SJSA1 (cell line): Measurements from ENCODE around the gene BCL2L11. TPM values are rescaled to one million over a fixed set of nuclear protein-coding genes. Genes with fewer than 3 reads are reported as not detected.

Experiments
- DNase-seq, 2 experiments: peaks; one replicate each; pipeline ENCODE4 v3.0.0-alpha.2; 2015 to 2020; ENCODE audit warnings: low spot score in 2 of 2, low read depth in 1 of 2
- H3K27ac ChIP-seq: fragments of 250-450 bp; sonication (Bioruptor Pico); 2 replicates; pipeline ENCODE4 v1.5.1; 2020; ENCODE audit warnings: mild to moderate bottlenecking, moderate library complexity
- H3K27me3 ChIP-seq: fragments of 250-450 bp; sonication (Bioruptor Pico); replicated peaks from 2 replicates; pipeline ENCODE4 v1.5.1; 2020; ENCODE audit warnings: mild to moderate bottlenecking, moderate library complexity
- H3K36me3 ChIP-seq: fragments of 250-450 bp; sonication (Bioruptor Pico); 2 replicates; pipeline ENCODE4 v1.5.1; 2020; ENCODE audit warnings: mild to moderate bottlenecking
- H3K4me1 ChIP-seq: fragments of 250-450 bp; sonication (Bioruptor Pico); replicated peaks from 2 replicates; pipeline ENCODE4 v1.6.1; 2021; ENCODE audit warnings: mild to moderate bottlenecking
- H3K4me3 ChIP-seq: fragments of 250-450 bp; sonication (Bioruptor Pico); 2 replicates; pipeline ENCODE4 v1.5.1; 2020; ENCODE audit warnings: mild to moderate bottlenecking
- H3K9me3 ChIP-seq: fragments of 250-450 bp; sonication (Bioruptor Pico); replicated peaks from 2 replicates; pipeline ENCODE4 v1.5.1; 2020; ENCODE audit warnings: mild to moderate bottlenecking
- total RNA-seq: library from RNA; depleted of rRNA; stranded (reverse); fragments of >200 nt; shearing (Covaris generic); gene quantifications from 2 replicates; pipeline ENCODE4 v1.2.3, GENCODE V29; 2014

BCL2L11 gene
- total RNA-seq, 1 experiment from 2014 or later, result 4.8 TPM

DNA sequence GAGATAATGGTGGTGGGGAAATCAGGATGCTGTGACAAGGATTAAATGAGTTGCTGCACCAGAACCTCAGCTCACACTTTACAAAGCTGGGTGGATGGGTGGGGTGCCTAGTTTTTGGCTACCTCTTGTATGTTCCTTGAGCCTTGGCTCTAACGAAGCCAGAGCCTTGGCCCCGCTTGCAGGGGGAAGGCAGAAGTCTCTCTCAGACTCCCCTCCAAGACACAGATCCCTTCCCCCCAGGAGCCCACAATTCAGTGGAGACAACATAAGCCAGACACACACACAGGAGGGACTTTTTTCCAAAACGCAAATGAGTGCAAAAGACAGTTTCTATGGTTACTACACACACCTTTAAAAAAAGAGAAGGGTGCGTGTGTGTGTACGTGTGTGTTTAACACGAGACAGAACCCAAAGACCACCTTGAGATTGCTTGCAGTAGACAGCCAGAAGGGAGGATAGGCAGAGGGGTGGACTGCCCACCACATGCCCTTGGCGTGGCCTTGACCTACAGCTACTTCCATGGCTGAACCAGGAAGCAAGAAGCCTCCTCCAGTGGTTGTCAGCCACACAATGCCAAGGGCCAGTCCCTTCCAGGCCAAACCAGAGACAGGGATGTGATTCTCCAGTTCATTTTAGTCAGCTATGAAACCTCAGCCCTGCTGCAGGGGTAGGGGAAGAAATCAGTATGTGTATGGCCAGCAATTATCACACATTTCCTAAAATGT lies 70.3 kb downstream of the BCL2L11 start:
- H3K4me1 ChIP-seq, result no peaks in the 10 kb centered on the region
- H3K36me3 ChIP-seq, result no peaks in the 10 kb centered on the region
- no peaks in the 10 kb centered on the region for H3K9me3 ChIP-seq
- no peak overlapping the region for H3K27ac ChIP-seq
- no peak for DNase-seq
- H3K4me3 ChIP-seq, result no peak overlapping the region
- no peaks in the 10 kb centered on the region for H3K27me3 ChIP-seq

DNA sequence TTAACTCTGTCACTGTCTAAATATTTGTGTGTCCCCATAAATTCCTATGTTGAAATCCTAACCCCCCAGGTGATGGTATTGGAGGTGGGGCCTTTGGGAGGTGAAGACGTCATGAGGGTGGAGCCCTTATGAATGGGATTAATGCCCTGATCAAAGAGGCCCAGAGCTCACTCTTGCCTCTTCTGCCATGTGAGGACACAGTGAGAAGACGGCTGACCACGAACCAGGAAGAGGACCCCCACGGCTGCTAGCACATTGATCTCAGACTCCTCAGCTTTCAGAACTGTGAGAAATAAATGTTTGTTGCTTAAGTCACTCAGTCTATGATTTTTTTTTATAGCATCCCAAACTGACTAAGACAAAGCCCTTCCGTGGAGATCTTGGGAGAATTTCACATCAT lies 71.2 kb downstream of the BCL2L11 start:
- Histone ChIP-seq H3K27me3 (no peaks in the 10 kb centered on the region), H3K36me3 (no peaks in the 10 kb centered on the region), H3K4me1 (no peaks in the 10 kb centered on the region), H3K27ac (no peak overlapping the region), H3K9me3 (no peaks in the 10 kb centered on the region), H3K4me3 (no peak overlapping the region)
- DNase-seq, result peak in 1 of 2 experiments; percentile 16

DNA sequence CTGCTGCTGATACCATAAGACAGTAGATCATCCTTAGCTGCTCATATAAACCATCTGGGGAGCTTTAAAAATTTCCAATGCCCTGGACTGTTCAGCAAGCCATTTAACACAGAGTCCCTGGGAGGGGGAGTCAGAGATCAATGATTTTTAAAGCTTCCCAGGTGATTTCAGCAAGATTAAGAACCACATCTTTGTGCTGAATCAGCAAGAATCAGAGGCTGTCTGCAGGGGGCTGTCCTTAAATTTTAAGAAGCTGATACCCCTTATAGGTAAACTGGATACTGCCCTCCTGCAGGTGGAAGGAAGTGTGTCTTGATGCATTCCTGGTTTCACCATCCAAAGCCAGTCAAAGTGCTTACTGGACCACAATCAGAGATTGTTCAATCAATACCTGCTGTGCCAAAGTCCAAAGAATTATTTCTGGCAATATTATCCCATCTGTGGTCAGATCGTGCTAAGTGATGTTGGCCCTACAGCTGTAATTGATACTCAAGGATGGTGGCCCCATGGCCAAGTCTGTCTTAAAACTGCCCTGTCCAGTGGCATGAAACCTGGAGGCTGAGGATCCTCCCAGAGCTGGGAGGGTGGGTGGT lies 72.2 kb downstream of the BCL2L11 start:
- no peaks in the 10 kb centered on the region for H3K27me3 ChIP-seq
- H3K27ac ChIP-seq, result no peak overlapping the region
- H3K9me3 ChIP-seq, result no peaks in the 10 kb centered on the region
- H3K4me1 ChIP-seq, result no peaks in the 10 kb centered on the region
- H3K4me3 ChIP-seq, result no peak overlapping the region
- DNase-seq, result peak in 1 of 2 experiments; percentile 12
- H3K36me3 ChIP-seq, result no peaks in the 10 kb centered on the region

DNA sequence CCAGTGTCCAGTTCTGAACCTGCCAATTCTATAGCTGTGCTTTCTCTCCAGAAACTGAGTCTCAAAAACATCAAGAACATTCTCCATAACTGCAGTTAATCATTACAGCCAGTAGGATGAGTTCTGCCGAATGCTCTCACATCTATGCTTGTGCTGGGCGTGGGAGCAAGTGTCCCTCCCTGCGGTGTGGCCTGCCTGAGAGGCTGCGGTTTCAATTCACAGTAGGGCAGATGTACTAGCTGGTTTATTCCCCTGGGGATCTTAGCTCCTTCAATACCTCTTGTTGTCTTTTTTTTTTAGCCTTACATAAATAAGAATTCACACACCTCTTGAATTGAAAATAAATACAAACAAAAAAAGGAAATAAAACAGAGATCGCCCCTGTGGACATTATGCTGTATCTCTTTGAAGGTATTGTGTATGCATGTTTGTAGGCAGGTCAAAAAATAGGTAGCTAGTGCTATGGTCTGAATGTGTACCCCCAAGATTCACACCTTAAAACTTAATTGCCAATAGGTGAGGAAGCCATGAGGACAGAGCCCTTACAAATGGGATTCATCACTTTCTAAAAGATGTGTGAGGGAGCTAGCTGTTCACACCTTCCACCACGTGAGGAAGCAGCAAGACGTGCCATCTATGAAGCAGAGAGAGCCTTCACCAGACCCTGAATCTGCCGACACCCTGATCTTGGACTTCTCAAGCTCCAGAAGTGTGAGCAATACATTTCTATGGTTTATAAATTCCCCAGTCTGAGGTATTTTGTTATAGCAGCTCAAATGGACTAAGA lies 74.3 kb downstream of the BCL2L11 start:
- Histone ChIP-seq H3K4me1 (no peaks in the 10 kb centered on the region), H3K27ac (no peak overlapping the region), H3K4me3 (no peak overlapping the region), H3K27me3 (no peaks in the 10 kb centered on the region), H3K9me3 (no peaks in the 10 kb centered on the region), H3K36me3 (no peaks in the 10 kb centered on the region)
- DNase-seq, result peak in 1 of 2 experiments; percentile 39

DNA sequence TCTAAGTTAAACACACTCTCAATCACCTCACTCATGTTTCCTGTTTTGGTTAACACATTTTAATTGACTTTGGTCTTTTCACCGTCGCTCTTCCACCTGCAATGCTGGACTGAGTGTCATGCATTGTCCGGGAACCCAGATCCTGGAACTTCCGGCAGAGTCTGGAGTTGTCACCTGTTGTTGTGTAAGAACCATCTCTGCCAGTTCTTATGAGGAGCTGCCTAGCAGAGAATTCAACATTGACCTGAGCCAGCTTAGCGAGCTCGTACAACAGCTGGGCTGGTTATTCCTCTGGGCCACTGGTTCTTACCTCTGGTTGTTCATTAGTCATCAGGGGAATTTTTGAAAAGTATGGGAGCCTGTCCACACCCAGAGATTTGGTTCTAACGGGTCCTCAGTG lies 75.7 kb downstream of the BCL2L11 start:
- Histone ChIP-seq H3K4me3 (no peak overlapping the region), H3K36me3 (no peaks in the 10 kb centered on the region), H3K27ac (no peak overlapping the region), H3K9me3 (no peaks in the 10 kb centered on the region), H3K27me3 (no peaks in the 10 kb centered on the region), H3K4me1 (no peaks in the 10 kb centered on the region)
- peak in 1 of 2 experiments; percentile 20 for DNase-seq

DNA sequence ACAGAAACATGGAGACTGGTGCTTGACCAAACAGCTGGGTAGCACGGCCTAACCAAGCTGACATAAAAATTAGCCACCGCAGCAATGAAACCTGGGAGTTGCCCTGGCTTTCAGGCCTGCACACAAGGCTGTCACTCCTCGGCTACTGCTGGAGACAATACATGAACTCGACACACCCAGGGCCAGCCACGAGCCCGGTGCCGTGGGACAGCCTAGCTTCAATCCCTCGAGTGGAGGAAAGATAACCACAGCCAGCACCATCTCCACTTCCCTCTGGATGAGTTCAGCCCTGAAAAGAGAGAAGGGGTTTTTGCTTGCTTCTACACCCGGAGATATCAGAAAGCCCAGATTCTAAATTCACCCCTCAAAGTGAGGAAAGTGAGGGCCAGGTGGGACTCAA lies 78.0 kb downstream of the BCL2L11 start:
- H3K27ac ChIP-seq, result no peak overlapping the region
- peaks cover 10% of the 10 kb centered on the region for H3K4me1 ChIP-seq
- H3K36me3 ChIP-seq, result no peaks in the 10 kb centered on the region; the same call in 1 of the 2 replicates
- no peak overlapping the region for H3K4me3 ChIP-seq
- H3K27me3 ChIP-seq, result no peaks in the 10 kb centered on the region
- peak in 1 of 2 experiments; percentile 29 for DNase-seq
- no peaks in the 10 kb centered on the region for H3K9me3 ChIP-seq

- H3K36me3 ChIP-seq, result peaks cover 4% of the 10 kb centered on the region; the same call in 1 of the 2 replicates
- DNase-seq, result peak in 1 of 2 experiments; percentile 42
- peaks cover 10% of the 10 kb centered on the region for H3K4me1 ChIP-seq
- H3K27me3 ChIP-seq, result no peaks in the 10 kb centered on the region
- H3K9me3 ChIP-seq, result no peaks in the 10 kb centered on the region
- H3K27ac ChIP-seq, result no peak overlapping the region
- H3K4me3 ChIP-seq, result no peak overlapping the region
Observed at GRCh38 chr2:111199840-111200239, 79.1 kb downstream of the BCL2L11 start.

- Histone ChIP-seq H3K36me3 (peaks cover 4% of the 10 kb centered on the region; the same call in 1 of the 2 replicates), H3K4me1 (peaks cover 10% of the 10 kb centered on the region), H3K9me3 (no peaks in the 10 kb centered on the region), H3K4me3 (no peak overlapping the region), H3K27me3 (no peaks in the 10 kb centered on the region), H3K27ac (no peak overlapping the region)
- DNase-seq, result peak in 1 of 2 experiments; percentile 28
Observed at GRCh38 chr2:111200333-111200881, 79.7 kb downstream of the BCL2L11 start.

DNA sequence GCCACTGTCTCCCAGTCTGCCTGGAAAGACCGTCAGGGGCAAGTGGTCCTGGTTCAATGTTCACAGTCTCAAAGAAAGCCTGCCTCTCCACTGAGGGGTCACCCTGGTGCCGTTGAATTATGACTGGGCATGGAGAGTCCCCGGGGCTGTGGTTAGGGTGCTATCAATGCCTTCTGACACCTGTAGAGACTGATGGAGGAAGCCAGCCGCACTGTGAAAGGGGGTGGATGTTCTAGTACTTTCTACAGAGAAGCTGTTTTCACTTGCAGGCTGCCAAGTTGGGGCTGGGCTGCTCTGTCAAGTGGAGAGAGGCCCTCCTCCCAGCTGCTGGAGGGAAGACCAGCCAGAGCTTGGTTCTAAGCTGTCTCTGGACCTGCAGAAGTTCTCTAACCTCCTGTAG lies 80.5 kb downstream of the BCL2L11 start:
- no peaks in the 10 kb centered on the region for H3K27me3 ChIP-seq
- no peak overlapping the region for H3K4me3 ChIP-seq
- H3K9me3 ChIP-seq, result no peaks in the 10 kb centered on the region
- no peak overlapping the region for H3K27ac ChIP-seq
- peaks cover 10% of the 10 kb centered on the region for H3K4me1 ChIP-seq
- DNase-seq, result peak in 1 of 2 experiments; percentile 26
- peaks cover 10% of the 10 kb centered on the region for H3K36me3 ChIP-seq

GRCh38 chr2:111202266-111203040 lies 81.7 kb downstream of the BCL2L11 start:
- Histone ChIP-seq H3K27ac (no peak overlapping the region), H3K4me3 (no peak overlapping the region), H3K4me1 (peaks cover 10% of the 10 kb centered on the region), H3K27me3 (no peaks in the 10 kb centered on the region), H3K36me3 (peaks cover 23% of the 10 kb centered on the region), H3K9me3 (no peaks in the 10 kb centered on the region)
- DNase-seq, result peak; percentile 45 to 60

GRCh38 chr2:111204706-111205105 lies 84.0 kb downstream of the BCL2L11 start:
- H3K36me3 ChIP-seq, result peaks cover 36% of the 10 kb centered on the region
- H3K9me3 ChIP-seq, result no peaks in the 10 kb centered on the region
- DNase-seq, result no peak

GRCh38 chr2:111205774-111206173 lies 85.1 kb downstream of the BCL2L11 start:
- DNase-seq, result no peak
- no peaks in the 10 kb centered on the region for H3K9me3 ChIP-seq
- no peaks in the 10 kb centered on the region for H3K27me3 ChIP-seq
- H3K4me3 ChIP-seq, result no peak overlapping the region
- H3K36me3 ChIP-seq, result peaks cover 36% of the 10 kb centered on the region
- no peak overlapping the region for H3K27ac ChIP-seq
- H3K4me1 ChIP-seq, result peaks cover 19% of the 10 kb centered on the region

More at GRCh38 chr2:111204706-111205105, 84.0 kb downstream of the BCL2L11 start:
- H3K27ac ChIP-seq, result no peak overlapping the region
- H3K4me1 ChIP-seq, result peaks cover 19% of the 10 kb centered on the region
- no peak overlapping the region for H3K4me3 ChIP-seq
- no peaks in the 10 kb centered on the region for H3K27me3 ChIP-seq

- Histone ChIP-seq H3K9me3 (no peaks in the 10 kb centered on the region), H3K4me1 (peaks cover 10% of the 10 kb centered on the region), H3K27me3 (no peaks in the 10 kb centered on the region), H3K4me3 (no peak overlapping the region), H3K36me3 (peaks cover 36% of the 10 kb centered on the region), H3K27ac (no peak overlapping the region)
- DNase-seq, result no peak
Observed at GRCh38 chr2:111207851-111208250, 87.1 kb downstream of the BCL2L11 start.
